CD14-positive monocyte (primary cell): ENCODE data around the gene GASK1B. TPM values are rescaled to one million over a fixed set of nuclear protein-coding genes. Genes with fewer than 3 reads are reported as not detected.

Experiments
- DNase-seq, 3 donors: peaks; one replicate each; pipeline ENCODE4 v3.0.0-alpha.2; 2011 to 2022
- H2AFZ ChIP-seq: 2 replicates; pipeline ENCODE4 v1.6.0; 2012; ENCODE audit warnings: mild to moderate bottlenecking, low read depth, low read length, inconsistent platforms; ENCODE audit not compliant: insufficient read depth, poor library complexity, severe bottlenecking
- H3K27ac ChIP-seq, 2 donors: 1 replicate in 1 of 2; 2 replicates in 1 of 2; pipeline ENCODE4 v1.5.1; 2012 to 2013; ENCODE audit warnings: low read length in 2 of 2, control low read depth in 1 of 2, inconsistent platforms in 1 of 2, low read depth in 1 of 2, mild to moderate bottlenecking in 1 of 2
- H3K27me3 ChIP-seq, 2 donors: one replicate each; pipeline versions ENCODE4 v1.6.0 to v1.6.1; 2011 to 2013; ENCODE audit warnings: low read length in 2 of 2; ENCODE audit not compliant: control insufficient read depth in 2 of 2, insufficient read depth in 2 of 2
- H3K36me3 ChIP-seq, 2 donors: replicated peaks in 1 of 2; 1 replicate in 1 of 2; 2 replicates in 1 of 2; pipeline versions ENCODE4 v1.5.1 to v1.6.1; 2012 to 2013; ENCODE audit warnings: low read length in 2 of 2, control low read depth in 1 of 2, inconsistent platforms in 1 of 2, mild to moderate bottlenecking in 1 of 2; ENCODE audit not compliant: insufficient read depth in 2 of 2, control insufficient read depth in 1 of 2
- H3K4me1 ChIP-seq, 2 donors: 1 replicate in 1 of 2; 2 replicates in 1 of 2; pipeline versions ENCODE4 v1.5.1 to v1.6.1; 2012 to 2013; ENCODE audit warnings: low read length in 2 of 2, control low read depth in 1 of 2, inconsistent platforms in 1 of 2, mild to moderate bottlenecking in 1 of 2, moderate library complexity in 1 of 2; ENCODE audit not compliant: insufficient read depth in 2 of 2, control insufficient read depth in 1 of 2
- H3K4me2 ChIP-seq: replicated peaks from 2 replicates; pipeline ENCODE3; 2012; ENCODE audit warnings: low read length, moderate library complexity, mild to moderate bottlenecking; ENCODE audit not compliant: poor library complexity, severe bottlenecking; ENCODE audit errors: extremely low read depth
- H3K4me3 ChIP-seq, 3 experiments: fragments of 200-600 bp in 1 of 3; sonication (generic) in 1 of 3; replicated peaks in 1 of 3; 1 replicate in 2 of 3; 2 replicates in 1 of 3; pipeline ENCODE4 v1.5.1; 2011 to 2013; ENCODE audit warnings: low read length in 3 of 3, mild to moderate bottlenecking in 3 of 3, control low read depth in 2 of 3, low read depth in 2 of 3, inconsistent platforms in 1 of 3, moderate library complexity in 1 of 3
- H3K79me2 ChIP-seq: 2 replicates; pipeline ENCODE4 v1.6.0; 2012; ENCODE audit warnings: mild to moderate bottlenecking, control low read depth, inconsistent platforms, low read length, moderate library complexity; ENCODE audit not compliant: insufficient read depth
- H3K9ac ChIP-seq: 2 replicates; pipeline ENCODE4 v1.6.0; 2017; ENCODE audit warnings: low read length, mild to moderate bottlenecking; ENCODE audit not compliant: insufficient read depth, poor library complexity, severe bottlenecking
- H3K9me3 ChIP-seq, 2 donors: replicated peaks in 1 of 2; 1 replicate in 1 of 2; 2 replicates in 1 of 2; pipeline versions ENCODE4 v1.5.1 to v1.6.1; 2012 to 2013; ENCODE audit warnings: low read length in 2 of 2, control low read depth in 1 of 2; ENCODE audit not compliant: control insufficient read depth in 1 of 2, insufficient read depth in 1 of 2
- H4K20me1 ChIP-seq: 2 replicates; pipeline ENCODE4 v1.6.0; 2012; ENCODE audit warnings: mild to moderate bottlenecking, low read length, control low read depth, moderate library complexity; ENCODE audit not compliant: insufficient read depth
- H3K27ac Mint-ChIP-seq, 7 donors: one replicate each; pipeline ENCODE4 v1.8.0; 2020; ENCODE audit warnings: mild to moderate bottlenecking in 7 of 7, mixed read lengths in 7 of 7, moderate library complexity in 6 of 7, inconsistent platforms in 2 of 7
- H3K27me3 Mint-ChIP-seq, 3 donors: one replicate each; pipeline ENCODE4 v1.8.0; 2021 to 2022; ENCODE audit warnings: low read depth in 3 of 3, mild to moderate bottlenecking in 3 of 3, mixed read lengths in 3 of 3, moderate library complexity in 3 of 3, inconsistent platforms in 1 of 3
- H3K36me3 Mint-ChIP-seq, 2 donors: one replicate each; pipeline ENCODE4 v1.8.0; 2020; ENCODE audit warnings: mixed read lengths in 2 of 2, inconsistent platforms in 1 of 2, mild to moderate bottlenecking in 1 of 2
- H3K4me1 Mint-ChIP-seq: one replicate; pipeline ENCODE4 v1.8.0; 2020; ENCODE audit warnings: mild to moderate bottlenecking, mixed read lengths
- H3K4me3 Mint-ChIP-seq, 2 donors: one replicate each; pipeline ENCODE4 v1.8.0; 2020; ENCODE audit warnings: mild to moderate bottlenecking in 2 of 2, mixed read lengths in 2 of 2, moderate library complexity in 1 of 2
- H3K9me3 Mint-ChIP-seq, 7 donors: one replicate each; pipeline ENCODE4 v1.8.0; 2020 to 2022; ENCODE audit warnings: mixed read lengths in 7 of 7, mild to moderate bottlenecking in 6 of 7, moderate library complexity in 6 of 7, inconsistent platforms in 2 of 7
- WGBS: methylation state at CpG from one replicate; pipeline ENCODE4 v1.1.5; 2013; ENCODE audit warnings: missing lambda C conversion rate; ENCODE audit not compliant: insufficient coverage; 5-methylcytosine and 5-hydroxymethylcytosine counted together
- intact Hi-C, 2 donors: fragments of 100-400 bp; cut with micrococcal nuclease; formaldehyde crosslinking; loops; one replicate each; pipeline versions ENCODE4 v1.15.0 to v1.15.1; 2023
- polyA plus RNA-seq, 3 donors: library from polyadenylated mRNA; depleted of rRNA in 1 of 3; unstranded in 2 of 3; stranded (reverse) in 1 of 3; fragments of 300-500 nt in 2 of 3; fragments of >200 nt in 1 of 3; fragmentation: Illumina TruSeq in 2 of 3; gene quantifications; 1 replicate in 2 of 3; 2 replicates in 1 of 3; pipeline ENCODE4 v1.2.3, GENCODE V29; 2012 to 2021
- TF ChIP-seq, protein P1 (sequence below): fragments of 200-600 bp; IDR thresholded peaks from one replicate; pipeline ENCODE4 v1.8.0; 2022; ENCODE audit warnings: antibody characterized with exemption, mild to moderate bottlenecking

GASK1B gene
- polyA plus RNA-seq, 3 donors = 34.4 to 106 (median 82.2) TPM

DNA sequence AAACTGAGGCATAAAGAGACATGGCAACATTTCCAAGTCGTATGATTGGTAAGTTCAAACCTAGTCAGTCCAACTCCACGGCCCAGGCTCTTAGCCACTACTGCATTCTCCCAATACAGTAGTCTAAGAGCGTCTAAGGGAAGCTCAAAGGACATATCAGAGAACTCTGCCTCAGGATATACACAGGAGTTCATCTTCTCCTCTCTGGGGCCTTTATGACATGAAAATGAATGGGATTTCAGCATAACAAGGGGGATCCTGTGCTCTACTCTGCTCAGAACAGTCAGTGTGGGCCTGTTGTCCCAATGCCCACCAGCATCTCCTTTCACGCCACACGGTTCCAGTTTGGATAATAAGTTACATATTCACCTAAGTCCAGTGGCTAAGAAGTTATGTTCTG lies 4.2 kb downstream of the GASK1B start:
- Histone ChIP-seq H3K4me2 (peak overlapping the region; percentile 92), H3K36me3 (peaks cover 2 to 13% of the 10 kb centered on the region in 2 donors), H3K27me3 (no peaks in the 10 kb centered on the region), H3K4me1 (peaks cover 62 to 72% of the 10 kb centered on the region in 2 donors), H3K9ac (peak overlapping the region; percentile 25), H3K79me2 (peaks cover 100% of the 10 kb centered on the region), H4K20me1 (peaks cover 45% of the 10 kb centered on the region), H3K4me3 (peak overlapping the region; percentile 66 to 98 (median 68)), H3K9me3 (no peaks in the 10 kb centered on the region), H2AFZ (peak overlapping the region; percentile 0), H3K27ac (peak overlapping the region in 1 of 2 donors; percentile 82)
- Mint-ChIP-seq H3K27me3 (peaks cover 0 to 3% (median 0%) of the 10 kb centered on the region in 3 donors), H3K36me3 (peaks cover 15 to 32% of the 10 kb centered on the region in 2 donors), H3K9me3 (no peaks in the 10 kb centered on the region), H3K27ac (peak overlapping the region in 4 of 7 donors; percentile 70 to 84 (median 77)), H3K4me3 (peak overlapping the region; percentile 93 to 98), H3K4me1 (peaks cover 67% of the 10 kb centered on the region)
- 80% methylated on average over 1 of the region's 5 CpGs for WGBS
- TF ChIP-seq, protein P1, sequence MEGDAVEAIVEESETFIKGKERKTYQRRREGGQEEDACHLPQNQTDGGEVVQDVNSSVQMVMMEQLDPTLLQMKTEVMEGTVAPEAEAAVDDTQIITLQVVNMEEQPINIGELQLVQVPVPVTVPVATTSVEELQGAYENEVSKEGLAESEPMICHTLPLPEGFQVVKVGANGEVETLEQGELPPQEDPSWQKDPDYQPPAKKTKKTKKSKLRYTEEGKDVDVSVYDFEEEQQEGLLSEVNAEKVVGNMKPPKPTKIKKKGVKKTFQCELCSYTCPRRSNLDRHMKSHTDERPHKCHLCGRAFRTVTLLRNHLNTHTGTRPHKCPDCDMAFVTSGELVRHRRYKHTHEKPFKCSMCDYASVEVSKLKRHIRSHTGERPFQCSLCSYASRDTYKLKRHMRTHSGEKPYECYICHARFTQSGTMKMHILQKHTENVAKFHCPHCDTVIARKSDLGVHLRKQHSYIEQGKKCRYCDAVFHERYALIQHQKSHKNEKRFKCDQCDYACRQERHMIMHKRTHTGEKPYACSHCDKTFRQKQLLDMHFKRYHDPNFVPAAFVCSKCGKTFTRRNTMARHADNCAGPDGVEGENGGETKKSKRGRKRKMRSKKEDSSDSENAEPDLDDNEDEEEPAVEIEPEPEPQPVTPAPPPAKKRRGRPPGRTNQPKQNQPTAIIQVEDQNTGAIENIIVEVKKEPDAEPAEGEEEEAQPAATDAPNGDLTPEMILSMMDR = no peak
- no peak for DNase-seq
- intact Hi-C loops = loop anchor here in 1 of 2 donors (5.0 to 10.0 kb wide), 2 partner anchors 39 to 174 kb away; no protein-coding TSS in a partner anchor

DNA sequence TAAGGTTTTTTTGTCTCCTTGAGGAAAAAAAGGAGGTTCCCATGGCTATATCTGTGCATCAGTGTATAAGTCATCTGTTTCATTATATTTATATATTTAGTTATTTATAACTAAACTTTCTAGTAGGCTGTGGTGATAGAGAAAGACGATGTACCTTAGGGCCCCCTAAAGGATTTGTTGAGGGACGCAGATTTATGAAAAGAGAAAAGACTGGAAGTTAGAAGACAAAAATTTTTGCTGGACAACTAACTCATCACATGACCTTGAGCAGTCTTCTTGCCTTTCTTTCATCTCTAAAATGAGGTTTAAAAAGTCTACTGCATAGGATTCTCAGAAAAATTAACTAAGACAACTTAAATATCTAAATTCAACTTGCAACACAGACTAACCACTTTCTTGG lies 6.1 kb downstream of the GASK1B start:
- intact Hi-C loops = loop anchor here in 1 of 2 donors (5.0 to 10.0 kb wide), 2 partner anchors 41 to 172 kb away; no protein-coding TSS in a partner anchor
- DNase-seq = no peak
- peak overlapping the region in 2 of 7 donors; percentile 11 to 30 for H3K27ac Mint-ChIP-seq
- H3K4me1 Mint-ChIP-seq = peaks cover 72% of the 10 kb centered on the region
- no peaks in the 10 kb centered on the region for H3K27me3 ChIP-seq
- no peaks in the 10 kb centered on the region for H3K9me3 ChIP-seq
- WGBS = no CpG with 5 or more reads among the region's 2 CpGs
- TF ChIP-seq, protein P1 = no peak
- H3K9ac ChIP-seq = no peak overlapping the region
- H3K27me3 Mint-ChIP-seq = peaks cover 0 to 3% (median 0%) of the 10 kb centered on the region in 3 donors
- peaks cover 100% of the 10 kb centered on the region for H3K79me2 ChIP-seq
- H3K9me3 Mint-ChIP-seq = no peaks in the 10 kb centered on the region
- peaks cover 11 to 23% of the 10 kb centered on the region in 2 donors for H3K36me3 ChIP-seq
- H3K4me1 ChIP-seq = peaks cover 71 to 79% of the 10 kb centered on the region in 2 donors
- peak overlapping the region; percentile 92 for H3K4me2 ChIP-seq
- peak overlapping the region; percentile 40 to 98 for H3K4me3 Mint-ChIP-seq
- peak overlapping the region in 1 of 2 donors; percentile 1 for H3K27ac ChIP-seq
- H3K36me3 Mint-ChIP-seq = peaks cover 23 to 44% of the 10 kb centered on the region in 2 donors
- H2AFZ ChIP-seq = no peak overlapping the region
- H4K20me1 ChIP-seq = peaks cover 63% of the 10 kb centered on the region
- peak overlapping the region in 2 of 3 experiments; percentile 66 to 98 for H3K4me3 ChIP-seq
